GM19099 (cell line): ENCODE results near the gene CACNA2D3.

Source experiments
- POLR2A ChIP-seq: IDR thresholded peaks from 3 replicates; pipeline ENCODE4 v1.6.1; 2011; ENCODE audit warnings: low read depth; ENCODE audit not compliant: insufficient read length; ENCODE audit errors: extremely low read depth

The CACNA2D3 gene

GRCh38 chr3:54121414-54122323, 683 bp upstream of the CACNA2D3 start:
- no peak for TF ChIP-seq POLR2A

- no peak for TF ChIP-seq POLR2A
Measured at GRCh38 chr3:54123003-54123775, 837 bp downstream of the CACNA2D3 start.

GRCh38 chr3:54123776-54124196, 1.4 kb downstream of the CACNA2D3 start:
- no peak for TF ChIP-seq POLR2A

- TF ChIP-seq POLR2A: no peak
Measured at GRCh38 chr3:54125300-54125699, 2.9 kb downstream of the CACNA2D3 start.

GRCh38 chr3:54126551-54126950, 4.2 kb downstream of the CACNA2D3 start:
- no peak for TF ChIP-seq POLR2A

- TF ChIP-seq POLR2A: no peak
Measured at GRCh38 chr3:54127499-54128056, 5.2 kb downstream of the CACNA2D3 start.

- no peak for TF ChIP-seq POLR2A
Measured at GRCh38 chr3:54131026-54131605, 8.8 kb downstream of the CACNA2D3 start.

- TF ChIP-seq POLR2A: no peak
Measured at GRCh38 chr3:54131890-54132289, 9.5 kb downstream of the CACNA2D3 start.

- no peak for TF ChIP-seq POLR2A
Measured at GRCh38 chr3:54132685-54133084, 10.3 kb downstream of the CACNA2D3 start.

GRCh38 chr3:54133196-54133595, 10.8 kb downstream of the CACNA2D3 start:
- no peak for TF ChIP-seq POLR2A

GRCh38 chr3:54134155-54134554, 11.8 kb downstream of the CACNA2D3 start:
- TF ChIP-seq POLR2A: no peak

- TF ChIP-seq POLR2A: no peak
Measured at GRCh38 chr3:54134713-54135112, 12.4 kb downstream of the CACNA2D3 start.

GRCh38 chr3:54137311-54137710, 15.0 kb downstream of the CACNA2D3 start:
- TF ChIP-seq POLR2A: no peak

- TF ChIP-seq POLR2A: no peak
Measured at GRCh38 chr3:54138937-54139547, 16.7 kb downstream of the CACNA2D3 start.

GRCh38 chr3:54139630-54140029, 17.3 kb downstream of the CACNA2D3 start:
- TF ChIP-seq POLR2A: no peak
